OCI-M2 (cell line): Measurements from ENCODE around the gene ZNF581.

Experiments
- DNase-seq: peaks from one replicate; lab custom pipeline; 2025; ENCODE audit not compliant: unreplicated experiment; lab: John Stamatoyannopoulos, UW

ZNF581 gene

DNA sequence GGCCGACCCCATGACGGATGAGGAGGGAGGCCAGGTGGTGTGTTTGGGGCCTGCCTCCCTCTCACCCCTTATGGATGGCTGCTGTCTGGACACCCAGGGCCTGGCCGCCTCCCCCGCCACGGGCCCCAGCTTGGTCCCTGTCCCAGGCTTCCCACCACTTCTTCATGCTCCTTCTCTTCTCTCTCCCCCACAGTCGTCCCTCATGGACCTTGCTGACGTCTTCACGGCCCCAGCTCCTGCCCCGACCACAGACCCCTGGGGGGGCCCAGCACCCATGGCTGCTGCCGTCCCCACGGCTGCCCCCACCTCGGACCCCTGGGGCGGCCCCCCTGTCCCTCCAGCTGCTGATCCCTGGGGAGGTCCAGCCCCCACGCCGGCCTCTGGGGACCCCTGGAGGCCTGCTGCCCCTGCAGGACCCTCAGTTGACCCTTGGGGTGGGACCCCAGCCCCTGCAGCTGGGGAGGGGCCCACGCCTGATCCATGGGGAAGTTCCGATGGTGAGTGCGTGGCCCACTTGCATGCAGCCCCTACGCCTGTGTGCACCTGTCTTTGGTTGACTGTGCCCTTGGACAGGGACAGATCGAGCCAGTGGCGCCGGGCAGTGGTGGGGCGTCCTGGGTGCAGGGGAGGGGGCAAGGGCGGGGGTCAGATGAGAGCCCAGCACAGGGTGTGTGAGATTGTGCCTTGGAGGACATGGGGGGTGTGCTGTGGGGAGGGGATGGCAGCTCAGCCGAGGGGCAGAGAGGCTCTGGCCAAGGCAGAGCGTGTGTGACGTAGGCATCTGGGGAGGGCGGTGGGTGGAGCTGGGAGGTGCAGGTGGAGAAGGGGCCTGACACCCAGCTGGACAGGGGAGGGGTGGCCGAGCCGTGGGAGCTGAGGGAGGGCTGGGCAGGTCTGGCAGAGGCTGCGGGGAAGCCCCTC is 48.4 kb downstream of the ZNF581 start:
- no peak for DNase-seq

DNA sequence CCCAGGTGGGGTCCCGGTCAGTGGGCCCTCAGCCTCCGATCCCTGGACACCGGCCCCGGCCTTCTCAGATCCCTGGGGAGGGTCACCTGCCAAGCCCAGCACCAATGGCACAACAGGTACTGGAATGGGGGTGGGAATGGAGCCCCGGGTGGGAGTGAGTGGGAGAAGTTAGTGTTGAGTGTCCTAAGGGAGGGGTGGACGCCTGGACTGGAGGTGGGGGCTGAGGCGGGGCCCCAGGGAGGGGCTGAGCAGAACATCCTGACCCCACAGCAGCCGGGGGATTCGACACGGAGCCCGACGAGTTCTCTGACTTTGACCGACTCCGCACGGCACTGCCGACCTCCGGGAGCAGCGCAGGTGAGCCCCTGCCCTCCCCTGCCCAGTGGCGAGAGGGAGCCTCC is 49.2 kb downstream of the ZNF581 start:
- DNase-seq = no peak

DNA sequence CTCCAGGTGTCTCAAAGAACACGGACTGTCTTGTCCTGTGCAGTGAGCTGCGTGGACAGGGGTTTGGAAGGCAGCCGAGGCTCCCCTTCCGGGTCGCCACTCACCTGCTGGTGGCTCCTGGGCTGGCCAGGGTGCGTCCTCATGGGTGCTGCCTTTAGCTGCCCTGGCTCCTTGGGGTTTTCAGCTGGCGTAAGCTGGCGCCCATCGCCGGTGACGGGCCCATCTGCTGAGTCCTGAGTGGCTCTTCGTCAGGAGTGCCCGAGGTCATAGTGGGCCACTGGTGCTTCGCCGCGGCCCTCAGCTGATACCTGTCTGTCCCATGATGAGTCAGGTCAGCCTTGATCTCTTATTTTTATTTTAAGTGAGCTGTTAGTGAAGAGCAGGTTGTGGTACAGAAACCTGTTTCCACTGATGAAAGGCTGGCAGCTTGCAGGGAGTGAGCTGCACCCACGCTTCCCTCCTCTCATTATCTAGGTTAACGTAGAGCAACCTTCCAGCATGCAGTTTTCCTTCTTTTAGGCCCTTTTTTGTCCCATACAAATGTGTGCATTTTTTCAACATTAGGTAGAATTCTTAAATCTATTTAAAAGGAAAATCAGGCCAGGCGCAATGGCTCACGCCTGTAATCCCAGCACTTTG is 50.0 kb downstream of the ZNF581 start:
- no peak for DNase-seq

DNA sequence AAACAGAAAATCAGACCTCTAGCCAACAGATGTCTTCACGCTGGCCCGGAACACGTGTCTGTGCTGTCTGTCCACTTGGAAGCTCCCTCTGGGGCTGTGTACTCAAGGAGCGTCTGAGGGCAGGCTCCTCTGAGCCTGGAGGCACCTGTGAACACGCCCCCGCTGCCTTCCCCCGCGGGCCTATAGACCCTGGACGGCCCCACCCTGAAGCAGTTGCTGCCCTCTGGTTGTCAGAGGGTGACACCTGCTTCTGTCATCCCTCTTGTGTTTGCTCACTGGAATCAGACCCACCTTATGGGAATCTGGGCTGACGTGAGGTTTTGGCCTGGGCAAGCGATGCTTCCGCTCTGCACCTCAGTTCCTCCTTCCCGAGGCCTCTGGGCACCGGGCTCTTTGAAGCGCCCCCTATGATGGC is 50.8 kb downstream of the ZNF581 start:
- DNase-seq = no peak

DNA sequence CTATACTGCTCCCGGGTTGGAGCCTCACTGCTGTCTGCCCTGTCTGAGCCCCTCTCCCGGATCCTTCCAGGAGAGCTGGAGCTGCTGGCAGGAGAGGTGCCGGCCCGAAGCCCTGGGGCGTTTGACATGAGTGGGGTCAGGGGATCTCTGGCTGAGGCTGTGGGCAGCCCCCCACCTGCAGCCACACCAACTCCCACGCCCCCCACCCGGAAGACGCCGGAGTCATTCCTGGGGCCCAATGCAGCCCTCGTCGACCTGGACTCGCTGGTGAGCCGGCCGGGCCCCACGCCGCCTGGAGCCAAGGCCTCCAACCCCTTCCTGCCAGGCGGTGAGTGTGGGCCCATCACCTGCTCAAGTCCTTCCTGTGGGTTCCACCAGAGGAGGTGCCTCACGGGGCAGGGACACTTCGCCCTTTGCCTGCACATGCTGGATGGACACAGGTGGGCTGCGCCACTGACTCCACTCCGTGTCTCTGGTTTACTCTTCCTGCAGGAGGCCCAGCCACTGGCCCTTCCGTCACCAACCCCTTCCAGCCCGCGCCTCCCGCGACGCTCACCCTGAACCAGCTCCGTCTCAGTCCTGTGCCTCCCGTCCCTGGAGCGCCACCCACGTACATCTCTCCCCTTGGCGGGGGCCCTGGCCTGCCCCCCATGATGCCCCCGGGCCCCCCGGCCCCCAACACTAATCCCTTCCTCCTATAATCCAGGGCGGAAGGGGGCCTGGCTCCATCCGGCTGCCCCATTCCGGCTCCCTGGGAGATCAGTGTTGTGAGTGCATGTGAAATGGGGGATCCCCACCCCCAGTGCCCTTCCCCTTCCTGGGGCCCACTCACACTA is 51.4 kb downstream of the ZNF581 start:
- DNase-seq = no peak
